ENCODE data around the gene DOCK4.

DOCK4 gene

DNA sequence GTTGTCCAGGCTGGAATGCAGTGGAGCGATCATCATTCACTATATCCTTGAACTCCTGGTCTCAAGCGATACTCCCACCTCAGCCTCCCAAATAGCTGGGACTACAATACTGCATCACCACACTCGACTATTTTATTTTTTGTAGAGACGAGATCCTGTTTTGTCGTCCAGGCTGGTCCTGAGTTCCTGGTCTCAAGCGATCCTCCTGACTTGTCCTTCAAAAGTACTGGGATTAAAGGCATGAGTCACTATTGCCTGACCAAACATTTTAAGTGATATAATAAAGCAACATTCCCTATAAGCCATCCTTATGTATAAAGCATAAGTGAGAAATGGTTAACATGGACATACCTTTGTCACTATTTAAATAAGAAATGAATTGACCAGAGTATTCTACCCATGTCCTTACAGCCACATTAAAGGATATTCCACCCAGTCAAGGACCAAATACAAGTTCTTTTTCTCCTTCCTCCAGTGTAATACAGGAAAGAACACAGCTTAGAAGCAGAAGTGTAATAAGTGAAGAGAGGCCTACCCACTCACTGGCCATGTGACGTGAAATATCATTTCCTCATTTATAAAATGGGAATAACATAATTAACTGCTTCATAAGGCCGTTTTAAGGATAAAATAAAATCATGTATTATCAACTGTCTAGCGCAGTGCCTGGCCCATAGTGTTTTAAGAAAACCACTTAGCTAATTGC lies 82.0 kb downstream of the DOCK4 start:
- Histone ChIP-seq H3K9me3 (ENCODE audit: insufficient read depth, low read length) (no peaks in the 10 kb centered on the region), H3K4me3 (ENCODE audit: insufficient read depth, low read length, poor library complexity, severe bottlenecking) (no peak overlapping the region), H3K79me2 (ENCODE audit: insufficient read depth, low read length) (no peaks in the 10 kb centered on the region), H2AFZ (ENCODE audit: low read depth, low read length, severe bottlenecking) (no peak overlapping the region), H4K20me1 (ENCODE audit: low read depth, low read length) (no peaks in the 10 kb centered on the region), H3K9ac (ENCODE audit: low read length) (no peak overlapping the region), H3F3A (ENCODE audit: insufficient read depth) (no peaks in the 10 kb centered on the region), H3K36me3 (ENCODE audit: low read length) (no peaks in the 10 kb centered on the region), H3K9me2 (replicated peaks; ENCODE audit: insufficient read depth, low read length) (no peaks in the 10 kb centered on the region), H3K27ac (ENCODE audit: low read depth, low read length) (no peak overlapping the region), H3K27me3 (ENCODE audit: low read length) (no peaks in the 10 kb centered on the region), H3K4me2 (ENCODE audit: low read depth, low read length, poor library complexity, severe bottlenecking) (no peak overlapping the region)
- TF ChIP-seq EZH2phosphoT487 (conservative IDR thresholded peaks at IDR 0.05; ENCODE audit: low read length), result no peak
- TF ChIP-seq, protein P1, sequence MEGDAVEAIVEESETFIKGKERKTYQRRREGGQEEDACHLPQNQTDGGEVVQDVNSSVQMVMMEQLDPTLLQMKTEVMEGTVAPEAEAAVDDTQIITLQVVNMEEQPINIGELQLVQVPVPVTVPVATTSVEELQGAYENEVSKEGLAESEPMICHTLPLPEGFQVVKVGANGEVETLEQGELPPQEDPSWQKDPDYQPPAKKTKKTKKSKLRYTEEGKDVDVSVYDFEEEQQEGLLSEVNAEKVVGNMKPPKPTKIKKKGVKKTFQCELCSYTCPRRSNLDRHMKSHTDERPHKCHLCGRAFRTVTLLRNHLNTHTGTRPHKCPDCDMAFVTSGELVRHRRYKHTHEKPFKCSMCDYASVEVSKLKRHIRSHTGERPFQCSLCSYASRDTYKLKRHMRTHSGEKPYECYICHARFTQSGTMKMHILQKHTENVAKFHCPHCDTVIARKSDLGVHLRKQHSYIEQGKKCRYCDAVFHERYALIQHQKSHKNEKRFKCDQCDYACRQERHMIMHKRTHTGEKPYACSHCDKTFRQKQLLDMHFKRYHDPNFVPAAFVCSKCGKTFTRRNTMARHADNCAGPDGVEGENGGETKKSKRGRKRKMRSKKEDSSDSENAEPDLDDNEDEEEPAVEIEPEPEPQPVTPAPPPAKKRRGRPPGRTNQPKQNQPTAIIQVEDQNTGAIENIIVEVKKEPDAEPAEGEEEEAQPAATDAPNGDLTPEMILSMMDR (IDR thresholded peaks at IDR 0.05; ENCODE audit: insufficient read depth, low read length, poor library complexity, severe bottlenecking), result no peak

DNA sequence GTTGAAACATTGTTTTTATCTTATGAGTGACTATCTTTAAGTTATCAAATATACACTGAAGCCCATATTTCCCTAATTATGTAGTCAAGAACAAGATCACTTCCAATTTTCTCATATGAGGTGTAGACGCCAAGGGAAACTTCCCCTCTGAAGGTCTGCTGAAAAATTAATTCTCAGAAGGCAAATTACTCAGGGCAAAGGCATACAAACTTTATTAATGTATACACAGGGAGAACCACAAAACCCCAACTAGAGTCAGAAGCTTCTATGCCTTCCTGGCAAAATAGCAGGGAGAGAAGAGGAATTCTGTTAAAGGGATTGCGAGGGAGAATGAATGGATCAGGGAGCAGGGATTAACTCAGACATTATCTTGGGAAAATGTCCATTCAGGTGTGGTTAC lies 83.4 kb downstream of the DOCK4 start:
- no peaks in the 10 kb centered on the region for H3K79me2 ChIP-seq (ENCODE audit: insufficient read depth, low read length)
- TF ChIP-seq, protein P1 (IDR thresholded peaks at IDR 0.05; ENCODE audit: insufficient read depth, low read length, poor library complexity, severe bottlenecking), result no peak
- no peak for TF ChIP-seq EZH2phosphoT487 (conservative IDR thresholded peaks at IDR 0.05; ENCODE audit: low read length)
- H2AFZ ChIP-seq (ENCODE audit: low read depth, low read length, severe bottlenecking), result no peak overlapping the region
- no peak overlapping the region for H3K4me3 ChIP-seq (ENCODE audit: insufficient read depth, low read length, poor library complexity, severe bottlenecking)
- no peak overlapping the region for H3K27ac ChIP-seq (ENCODE audit: low read depth, low read length)
- H3F3A ChIP-seq (ENCODE audit: insufficient read depth), result no peaks in the 10 kb centered on the region
- H3K9me3 ChIP-seq (ENCODE audit: insufficient read depth, low read length), result no peaks in the 10 kb centered on the region
- no peak overlapping the region for H3K9ac ChIP-seq (ENCODE audit: low read length)
- no peak overlapping the region for H3K4me2 ChIP-seq (ENCODE audit: low read depth, low read length, poor library complexity, severe bottlenecking)
- H3K9me2 ChIP-seq (replicated peaks; ENCODE audit: insufficient read depth, low read length), result no peaks in the 10 kb centered on the region
- H3K27me3 ChIP-seq (ENCODE audit: low read length), result no peaks in the 10 kb centered on the region
- H4K20me1 ChIP-seq (ENCODE audit: low read depth, low read length), result no peaks in the 10 kb centered on the region
- H3K36me3 ChIP-seq (ENCODE audit: low read length), result no peaks in the 10 kb centered on the region

DNA sequence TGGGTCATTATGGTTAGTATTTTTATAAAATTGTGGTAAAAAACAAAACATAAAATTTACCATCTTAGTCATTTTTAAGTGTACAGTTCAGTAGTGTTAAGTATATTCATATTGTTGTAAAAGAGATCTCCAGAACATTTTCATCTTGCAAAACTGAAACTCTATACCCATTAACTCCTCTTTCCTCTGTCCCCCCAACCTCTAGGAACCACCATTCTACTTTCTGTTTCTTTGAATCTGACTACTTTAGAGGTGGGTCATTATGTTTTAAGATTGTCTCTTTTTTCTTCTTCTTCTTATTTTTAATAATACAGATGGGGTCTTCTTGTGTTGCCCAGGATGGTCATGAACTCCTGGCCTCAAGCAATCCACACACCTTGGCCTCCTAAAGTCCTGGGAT lies 84.1 kb downstream of the DOCK4 start:
- H3K4me2 ChIP-seq (ENCODE audit: low read depth, low read length, poor library complexity, severe bottlenecking), result no peak overlapping the region
- H3K27ac ChIP-seq (ENCODE audit: low read depth, low read length), result no peak overlapping the region
- no peak overlapping the region for H2AFZ ChIP-seq (ENCODE audit: low read depth, low read length, severe bottlenecking)
- no peaks in the 10 kb centered on the region for H3K36me3 ChIP-seq (ENCODE audit: low read length)
- no peaks in the 10 kb centered on the region for H3K9me3 ChIP-seq (ENCODE audit: insufficient read depth, low read length)
- H3K27me3 ChIP-seq (ENCODE audit: low read length), result no peaks in the 10 kb centered on the region
- no peak overlapping the region for H3K4me3 ChIP-seq (ENCODE audit: insufficient read depth, low read length, poor library complexity, severe bottlenecking)
- H4K20me1 ChIP-seq (ENCODE audit: low read depth, low read length), result no peaks in the 10 kb centered on the region
- TF ChIP-seq, protein P1 (IDR thresholded peaks at IDR 0.05; ENCODE audit: insufficient read depth, low read length, poor library complexity, severe bottlenecking), result no peak
- TF ChIP-seq EZH2phosphoT487 (conservative IDR thresholded peaks at IDR 0.05; ENCODE audit: low read length), result no peak
- no peaks in the 10 kb centered on the region for H3F3A ChIP-seq (ENCODE audit: insufficient read depth)
- no peaks in the 10 kb centered on the region for H3K79me2 ChIP-seq (ENCODE audit: insufficient read depth, low read length)
- no peaks in the 10 kb centered on the region for H3K9me2 ChIP-seq (replicated peaks; ENCODE audit: insufficient read depth, low read length)
- H3K9ac ChIP-seq (ENCODE audit: low read length), result no peak overlapping the region
